ENCODE measurements around the gene SOX4.
"Not testable (repeated sequence)": the region's sequence is repeated elsewhere in the genome, so short reads cannot be mapped to it uniquely, and the experiment has no call there.

Gene SOX4

DNA sequence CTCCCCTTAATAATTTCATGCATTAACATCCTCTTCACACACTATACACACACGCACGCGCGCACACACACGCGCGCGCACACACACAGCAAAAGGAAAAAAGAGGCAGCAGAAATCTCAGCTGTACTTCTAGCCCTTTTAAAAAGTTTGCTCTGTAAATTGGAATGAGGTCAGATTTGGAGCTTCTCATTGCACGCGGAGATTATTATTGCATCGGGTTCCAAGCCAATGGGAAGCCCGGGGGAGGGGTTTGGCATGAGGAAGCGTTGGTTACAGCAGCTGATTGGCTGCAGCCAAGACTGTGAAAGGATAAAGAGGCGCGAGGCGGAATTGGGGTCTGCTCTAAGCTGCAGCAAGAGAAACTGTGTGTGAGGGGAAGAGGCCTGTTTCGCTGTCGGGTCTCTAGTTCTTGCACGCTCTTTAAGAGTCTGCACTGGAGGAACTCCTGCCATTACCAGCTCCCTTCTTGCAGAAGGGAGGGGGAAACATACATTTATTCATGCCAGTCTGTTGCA is at the start of gene SOX4:
Gene SOX4 (plus strand): TSS at position 340 of the 515 bp plus-strand sequence. CDS start 784 bp downstream, outside the sequence.
- no peak for FAIRE-seq

GRCh38 chr6:21552286-21552685 is 41.3 kb upstream of the SOX4 start:
- FAIRE-seq, result not testable (repeated sequence)

DNA sequence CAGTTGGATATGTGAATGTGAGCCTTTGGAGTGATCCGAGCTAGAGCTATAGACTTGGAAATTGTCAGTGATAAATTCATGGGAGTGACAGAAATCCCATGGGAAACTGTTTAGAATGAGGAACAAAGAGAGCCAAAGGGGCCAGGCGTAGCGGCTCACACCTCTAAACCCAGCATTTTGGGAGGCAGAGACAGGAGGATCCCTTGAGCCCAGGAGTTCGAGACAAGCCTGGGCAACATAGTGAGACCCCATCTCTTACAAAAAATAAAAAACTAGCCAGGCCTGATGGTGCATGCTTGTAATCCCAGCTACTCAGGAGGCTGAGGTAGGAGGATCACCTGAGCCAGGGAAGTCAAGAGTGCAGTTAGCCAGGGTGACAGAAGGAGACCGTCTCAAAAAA is 39.3 kb upstream of the SOX4 start:
- no peak for FAIRE-seq

- FAIRE-seq, result no peak
These were observed 38.4 kb upstream of the SOX4 start for GRCh38 chr6:21555197-21555596.

- FAIRE-seq, result no peak
These were observed 37.0 kb upstream of the SOX4 start for GRCh38 chr6:21556511-21556910.

- no peak for FAIRE-seq
These were observed 36.4 kb upstream of the SOX4 start for GRCh38 chr6:21556968-21557721.

- FAIRE-seq, result no peak
These were observed 34.3 kb upstream of the SOX4 start for GRCh38 chr6:21559238-21559637.

- no peak for FAIRE-seq
These were observed 33.3 kb upstream of the SOX4 start for GRCh38 chr6:21560249-21560648.

- FAIRE-seq, result peak; percentile 83
These were observed 28.1 kb upstream of the SOX4 start for GRCh38 chr6:21565431-21565830.

- FAIRE-seq, result no peak
These were observed 15.0 kb upstream of the SOX4 start for GRCh38 chr6:21578523-21578922.

- FAIRE-seq, result no peak
These were observed 10.9 kb upstream of the SOX4 start for GRCh38 chr6:21582651-21583050.

DNA sequence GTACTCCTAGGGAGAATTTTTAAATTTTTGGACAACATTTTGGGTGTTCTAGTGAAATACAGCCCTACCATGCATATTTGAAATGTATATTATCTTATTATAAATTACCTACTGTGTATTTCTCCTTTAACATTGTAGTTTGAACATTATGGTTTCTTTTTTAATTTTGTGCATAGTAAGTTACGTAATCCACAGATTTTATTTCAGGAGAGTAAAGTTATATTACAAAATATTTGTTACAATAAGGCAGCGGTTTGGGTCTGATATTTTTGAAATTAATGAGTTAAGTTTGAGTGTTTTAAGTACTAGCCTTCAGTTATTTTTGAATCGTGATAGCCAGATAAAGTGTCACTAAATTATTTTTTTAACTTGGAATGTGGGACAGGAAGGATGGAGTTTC is 7.3 kb upstream of the SOX4 start:
- FAIRE-seq, result no peak

DNA sequence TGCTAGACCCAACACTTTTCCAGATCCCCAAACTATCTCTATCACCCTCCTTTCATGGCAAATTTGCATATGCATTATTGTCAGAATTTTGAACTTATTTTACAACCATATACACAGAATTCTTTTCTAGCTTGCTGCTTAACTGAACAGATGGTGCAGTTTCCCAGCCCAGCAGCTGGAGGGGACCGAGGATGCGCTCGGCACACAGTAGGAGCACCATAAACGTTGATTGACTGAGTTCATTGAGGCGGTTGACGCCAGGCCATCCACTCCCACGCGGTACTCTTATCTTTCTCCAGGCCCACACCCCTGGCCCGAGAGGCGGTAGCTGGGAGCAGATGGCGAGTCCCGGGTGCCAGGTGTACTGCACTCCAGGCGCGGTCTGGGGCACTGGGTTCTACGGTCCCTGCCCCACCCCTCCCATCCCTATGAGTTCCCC is 6.8 kb upstream of the SOX4 start:
- no peak for FAIRE-seq

DNA sequence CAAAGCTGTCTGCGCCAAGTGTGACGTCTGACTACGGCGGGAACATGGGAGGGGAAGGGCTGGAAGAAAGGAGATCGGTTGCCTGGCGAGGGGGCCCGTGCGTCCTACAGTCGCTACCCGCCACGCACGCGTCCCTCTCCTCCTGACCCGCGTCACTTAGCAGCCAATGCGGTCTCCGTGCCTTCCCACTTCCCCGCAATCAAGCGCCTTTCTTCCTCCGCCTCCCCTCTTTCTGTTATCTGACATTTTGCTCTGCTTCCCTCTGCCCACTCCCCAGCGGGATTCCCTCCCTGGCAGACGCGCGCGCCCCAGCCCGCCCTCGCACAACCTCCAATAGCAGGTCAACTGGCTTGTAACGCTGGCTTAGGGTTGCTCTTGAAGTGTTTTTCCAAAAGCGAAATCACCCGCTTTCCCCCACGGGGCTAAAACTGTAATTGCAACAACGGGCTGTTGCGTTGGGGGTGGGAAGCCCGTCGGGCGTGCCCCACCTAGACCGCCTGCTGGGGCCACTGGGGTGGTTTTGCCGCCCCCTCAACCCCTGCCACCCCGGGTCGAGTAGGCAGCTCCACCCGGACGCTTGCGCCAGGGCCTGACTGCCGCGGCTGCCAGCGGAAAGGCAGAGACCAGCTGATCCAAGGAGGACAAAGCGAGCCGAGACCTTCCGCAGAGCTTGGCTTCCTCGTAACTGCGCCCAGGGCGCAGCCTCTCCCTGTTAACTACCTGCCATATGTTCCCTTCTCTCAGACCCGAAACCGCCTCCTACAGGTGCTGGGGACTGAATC is 6.2 kb upstream of the SOX4 start:
- no peak for FAIRE-seq

DNA sequence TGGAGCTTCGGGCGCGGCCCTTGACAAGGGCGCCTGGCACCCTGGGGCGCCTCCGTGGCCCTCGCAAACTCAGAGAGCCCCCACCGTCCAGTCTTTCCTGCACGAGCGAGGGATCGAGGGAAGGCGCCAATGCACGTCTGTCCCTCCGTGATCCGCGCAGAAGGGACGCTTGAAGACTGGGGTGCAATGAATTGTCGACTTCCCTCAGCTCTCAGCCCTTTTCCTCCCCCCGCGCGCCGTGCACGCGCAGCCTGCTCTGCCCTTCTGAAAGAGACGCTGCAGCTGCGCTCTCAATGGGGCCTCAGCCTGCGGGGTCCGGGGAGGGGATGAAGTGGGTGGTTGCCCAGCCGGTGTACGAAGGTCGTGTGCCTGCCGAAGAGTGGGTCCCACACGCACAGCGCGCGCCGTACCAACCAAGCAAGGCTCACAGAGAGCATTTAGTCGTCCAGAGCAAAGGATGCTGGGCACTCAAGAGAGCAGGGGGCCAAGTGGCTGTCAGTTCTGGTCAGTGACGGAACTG is 5.5 kb upstream of the SOX4 start:
- no peak for FAIRE-seq

DNA sequence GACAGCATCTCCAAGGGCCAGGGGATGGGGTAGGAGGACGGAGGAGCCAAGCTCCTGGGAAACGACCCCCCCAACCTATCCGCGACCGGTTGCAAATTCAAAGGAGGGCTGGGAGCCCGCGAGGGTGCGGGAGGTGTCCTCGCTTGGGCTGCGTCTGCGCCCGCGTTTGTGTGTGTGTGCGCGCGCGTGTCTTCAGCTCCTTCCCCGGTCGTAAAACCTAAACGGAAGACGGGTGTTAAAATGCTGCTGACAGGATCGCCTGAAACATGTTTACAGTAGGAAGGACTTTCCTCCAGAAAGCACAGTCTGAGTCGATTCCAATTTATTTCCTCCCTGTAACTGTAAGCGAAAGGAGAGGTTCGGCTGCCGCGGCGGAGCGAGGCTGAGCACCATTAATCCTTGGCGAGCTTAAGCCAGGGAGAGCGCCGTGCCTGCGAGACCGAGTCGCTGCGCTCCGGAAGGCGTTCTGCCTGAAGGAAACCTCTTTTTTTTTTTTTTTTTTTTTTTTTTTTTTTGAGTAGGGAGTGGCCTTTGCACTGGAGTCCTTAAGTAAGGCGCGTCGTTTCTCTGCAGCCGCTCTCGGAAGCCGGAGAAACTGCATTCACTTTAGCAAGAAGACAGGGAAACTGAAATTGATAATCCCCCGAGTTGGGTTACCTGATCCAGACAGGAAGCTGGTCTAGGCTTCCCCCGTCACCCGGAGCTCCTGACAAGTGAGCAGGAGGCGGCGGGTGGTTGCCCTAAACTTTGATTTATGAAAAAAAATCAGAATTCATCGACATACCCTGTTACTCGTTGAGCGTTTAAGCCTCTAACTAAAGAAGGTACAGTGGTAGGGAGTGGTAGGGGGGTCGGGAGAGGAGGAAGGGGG is 4.8 kb upstream of the SOX4 start:
- no peak for FAIRE-seq

DNA sequence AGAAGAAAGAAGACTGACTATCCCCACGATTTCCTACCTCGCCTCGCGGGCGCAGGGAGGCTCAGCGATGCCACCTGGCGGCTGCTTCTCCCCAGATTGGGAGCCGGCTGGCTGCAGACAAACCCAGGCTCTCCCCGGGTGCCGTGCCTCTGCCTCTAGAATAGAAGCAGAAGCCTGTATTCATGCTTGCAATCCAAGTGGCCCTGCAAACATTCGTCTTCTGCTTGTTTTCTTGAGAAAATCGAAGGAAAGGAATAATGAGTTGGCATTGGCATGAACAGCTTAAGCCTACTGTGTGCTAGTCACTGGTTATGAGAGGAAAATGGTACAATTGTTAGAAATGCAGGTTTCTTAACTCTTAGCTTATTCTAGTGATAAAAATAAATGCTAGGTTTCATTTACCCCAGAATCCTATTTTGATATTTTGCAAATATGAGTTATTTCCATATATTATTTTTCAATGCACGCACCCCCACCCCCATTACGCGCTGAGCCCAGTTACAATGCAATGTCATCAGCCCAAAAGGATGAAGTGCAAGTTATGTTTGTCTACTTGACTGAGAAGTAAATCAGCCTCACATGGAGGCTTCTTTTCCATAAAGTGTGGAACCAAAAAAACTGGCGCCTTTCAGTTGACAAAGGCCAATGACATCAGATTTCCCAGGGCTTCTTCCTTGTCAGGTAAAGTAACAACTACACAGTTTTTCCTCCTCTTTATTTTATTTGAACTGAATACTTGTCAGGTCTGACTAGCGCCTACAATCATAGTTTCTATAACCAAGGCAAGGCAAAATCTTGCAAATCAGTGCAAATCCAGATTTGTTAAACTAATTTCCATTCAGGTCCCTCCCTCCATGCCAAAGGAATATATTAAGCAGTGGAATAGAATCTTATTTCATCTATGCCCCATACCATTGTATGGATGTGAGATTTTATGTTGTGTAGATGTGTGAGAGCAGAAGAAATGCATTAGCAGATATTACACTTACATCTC is 3.9 kb upstream of the SOX4 start:
- no peak for FAIRE-seq

- FAIRE-seq, result no peak
These were observed 3.2 kb upstream of the SOX4 start for GRCh38 chr6:21590346-21590745.

DNA sequence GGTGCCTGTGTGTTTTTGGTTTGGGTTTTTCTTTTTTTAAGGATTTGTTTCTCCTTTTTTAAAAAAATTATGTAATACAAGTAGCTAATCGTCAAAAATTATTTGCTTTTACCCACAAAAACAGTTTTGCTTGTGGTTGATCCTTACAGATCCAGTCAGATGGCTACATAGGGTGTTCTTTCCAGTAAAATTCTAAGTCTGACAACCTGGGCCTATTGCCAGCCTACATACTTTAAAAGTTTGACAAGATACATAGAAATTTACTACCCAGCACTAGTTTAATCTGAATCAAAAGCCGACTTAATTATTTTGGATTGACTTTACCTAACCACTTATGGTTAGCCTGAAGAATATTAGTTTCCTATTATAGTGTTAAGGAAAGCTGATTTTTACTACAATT is 2.1 kb upstream of the SOX4 start:
- FAIRE-seq, result no peak

GRCh38 chr6:21592953-21593352 is 598 bp upstream of the SOX4 start:
- no peak for FAIRE-seq

DNA sequence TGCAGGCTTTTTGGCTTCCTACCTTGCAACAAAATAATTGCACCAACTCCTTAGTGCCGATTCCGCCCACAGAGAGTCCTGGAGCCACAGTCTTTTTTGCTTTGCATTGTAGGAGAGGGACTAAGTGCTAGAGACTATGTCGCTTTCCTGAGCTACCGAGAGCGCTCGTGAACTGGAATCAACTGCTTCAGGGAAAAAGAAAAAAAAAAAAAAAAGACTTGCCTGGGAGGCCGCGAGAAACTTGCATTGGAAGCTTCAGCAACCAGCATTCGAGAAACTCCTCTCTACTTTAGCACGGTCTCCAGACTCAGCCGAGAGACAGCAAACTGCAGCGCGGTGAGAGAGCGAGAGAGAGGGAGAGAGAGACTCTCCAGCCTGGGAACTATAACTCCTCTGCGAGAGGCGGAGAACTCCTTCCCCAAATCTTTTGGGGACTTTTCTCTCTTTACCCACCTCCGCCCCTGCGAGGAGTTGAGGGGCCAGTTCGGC is 420 bp downstream of the SOX4 start:
- no peak for FAIRE-seq

All from colon (tissue), 2 donors.